ENCODE results near the gene EFS.

The EFS gene

GRCh38 chr14:23365036-23365731 lies at the start of gene EFS:
TSS of gene EFS (minus strand) at chr14:23365172. CDS start at chr14:23365025, 147 bp downstream.
- H3K27me3 ChIP-seq (ENCODE audit: control insufficient read depth, insufficient read depth, low read length), result no peaks in the 10 kb centered on the region
- H3K4me3 ChIP-seq (ENCODE audit: low read length), result peak within 1 kb of the TSS; percentile 76
- peaks cover 2% of the 10 kb centered on the region for H3K36me3 ChIP-seq (ENCODE audit: control insufficient read depth, low read depth, low read length)
- peak within 1 kb of the TSS; percentile 70 for H3K27ac ChIP-seq (ENCODE audit: low read length)
- no peaks in the 10 kb centered on the region for H3K9me3 ChIP-seq (ENCODE audit: control insufficient read depth, low read depth, low read length)
- peak within 1 kb of the TSS; percentile 82 for H3K9ac ChIP-seq (ENCODE audit: low read length)
- H3K4me1 ChIP-seq (ENCODE audit: control insufficient read depth, low read depth, low read length), result peaks cover 20% of the 10 kb centered on the region

- H3K9ac ChIP-seq (ENCODE audit: low read length), result no peak overlapping the region
- H3K27me3 ChIP-seq (ENCODE audit: control insufficient read depth, insufficient read depth, low read length), result no peaks in the 10 kb centered on the region
- no peak overlapping the region for H3K27ac ChIP-seq (ENCODE audit: low read length)
- no peak overlapping the region for H3K4me3 ChIP-seq (ENCODE audit: low read length)
- H3K36me3 ChIP-seq (ENCODE audit: control insufficient read depth, low read depth, low read length), result no peaks in the 10 kb centered on the region
- H3K4me1 ChIP-seq (ENCODE audit: control insufficient read depth, low read depth, low read length), result no peaks in the 10 kb centered on the region
- H3K9me3 ChIP-seq (ENCODE audit: control insufficient read depth, low read depth, low read length), result no peaks in the 10 kb centered on the region
These were observed 49.3 kb upstream of the EFS start for GRCh38 chr14:23414254-23414653.

GRCh38 chr14:23413681-23414080 lies 48.7 kb upstream of the EFS start:
- H3K9ac ChIP-seq (ENCODE audit: low read length), result no peak overlapping the region
- no peak overlapping the region for H3K4me3 ChIP-seq (ENCODE audit: low read length)
- no peaks in the 10 kb centered on the region for H3K27me3 ChIP-seq (ENCODE audit: control insufficient read depth, insufficient read depth, low read length)
- no peaks in the 10 kb centered on the region for H3K36me3 ChIP-seq (ENCODE audit: control insufficient read depth, low read depth, low read length)
- no peaks in the 10 kb centered on the region for H3K9me3 ChIP-seq (ENCODE audit: control insufficient read depth, low read depth, low read length)
- no peak overlapping the region for H3K27ac ChIP-seq (ENCODE audit: low read length)
- no peaks in the 10 kb centered on the region for H3K4me1 ChIP-seq (ENCODE audit: control insufficient read depth, low read depth, low read length)

- no peaks in the 10 kb centered on the region for H3K36me3 ChIP-seq (ENCODE audit: control insufficient read depth, low read depth, low read length)
- no peak overlapping the region for H3K27ac ChIP-seq (ENCODE audit: low read length)
- H3K9ac ChIP-seq (ENCODE audit: low read length), result no peak overlapping the region
- no peaks in the 10 kb centered on the region for H3K9me3 ChIP-seq (ENCODE audit: control insufficient read depth, low read depth, low read length)
- H3K4me1 ChIP-seq (ENCODE audit: control insufficient read depth, low read depth, low read length), result no peaks in the 10 kb centered on the region
- H3K27me3 ChIP-seq (ENCODE audit: control insufficient read depth, insufficient read depth, low read length), result no peaks in the 10 kb centered on the region
- no peak overlapping the region for H3K4me3 ChIP-seq (ENCODE audit: low read length)
These were observed 46.9 kb upstream of the EFS start for GRCh38 chr14:23411563-23412525.

- H3K27me3 ChIP-seq (ENCODE audit: control insufficient read depth, insufficient read depth, low read length), result no peaks in the 10 kb centered on the region
- no peak overlapping the region for H3K9ac ChIP-seq (ENCODE audit: low read length)
- no peaks in the 10 kb centered on the region for H3K9me3 ChIP-seq (ENCODE audit: control insufficient read depth, low read depth, low read length)
- H3K36me3 ChIP-seq (ENCODE audit: control insufficient read depth, low read depth, low read length), result no peaks in the 10 kb centered on the region
- no peak overlapping the region for H3K4me3 ChIP-seq (ENCODE audit: low read length)
- H3K27ac ChIP-seq (ENCODE audit: low read length), result no peak overlapping the region
- H3K4me1 ChIP-seq (ENCODE audit: control insufficient read depth, low read depth, low read length), result no peaks in the 10 kb centered on the region
These were observed 45.1 kb upstream of the EFS start for GRCh38 chr14:23409966-23410635.

GRCh38 chr14:23409475-23409874 lies 44.5 kb upstream of the EFS start:
- no peaks in the 10 kb centered on the region for H3K9me3 ChIP-seq (ENCODE audit: control insufficient read depth, low read depth, low read length)
- no peaks in the 10 kb centered on the region for H3K4me1 ChIP-seq (ENCODE audit: control insufficient read depth, low read depth, low read length)
- H3K9ac ChIP-seq (ENCODE audit: low read length), result no peak overlapping the region
- no peak overlapping the region for H3K27ac ChIP-seq (ENCODE audit: low read length)
- no peaks in the 10 kb centered on the region for H3K27me3 ChIP-seq (ENCODE audit: control insufficient read depth, insufficient read depth, low read length)
- no peak overlapping the region for H3K4me3 ChIP-seq (ENCODE audit: low read length)
- H3K36me3 ChIP-seq (ENCODE audit: control insufficient read depth, low read depth, low read length), result no peaks in the 10 kb centered on the region

- H3K4me3 ChIP-seq (ENCODE audit: low read length), result no peak overlapping the region
- H3K27ac ChIP-seq (ENCODE audit: low read length), result no peak overlapping the region
- H3K9me3 ChIP-seq (ENCODE audit: control insufficient read depth, low read depth, low read length), result no peaks in the 10 kb centered on the region
- H3K4me1 ChIP-seq (ENCODE audit: control insufficient read depth, low read depth, low read length), result no peaks in the 10 kb centered on the region
- no peaks in the 10 kb centered on the region for H3K27me3 ChIP-seq (ENCODE audit: control insufficient read depth, insufficient read depth, low read length)
- no peak overlapping the region for H3K9ac ChIP-seq (ENCODE audit: low read length)
- H3K36me3 ChIP-seq (ENCODE audit: control insufficient read depth, low read depth, low read length), result no peaks in the 10 kb centered on the region
These were observed 43.3 kb upstream of the EFS start for GRCh38 chr14:23408307-23408630.

- Histone ChIP-seq H3K4me3 (ENCODE audit: low read length) (no peak within 1 kb of the TSS), H3K4me1 (ENCODE audit: control insufficient read depth, low read depth, low read length) (no peaks in the 10 kb centered on the region), H3K9me3 (ENCODE audit: control insufficient read depth, low read depth, low read length) (no peaks in the 10 kb centered on the region), H3K9ac (ENCODE audit: low read length) (no peak within 1 kb of the TSS), H3K27me3 (ENCODE audit: control insufficient read depth, insufficient read depth, low read length) (no peaks in the 10 kb centered on the region), H3K36me3 (ENCODE audit: control insufficient read depth, low read depth, low read length) (no peaks in the 10 kb centered on the region), H3K27ac (ENCODE audit: low read length) (no peak within 1 kb of the TSS)
These were observed 42.7 kb upstream of the EFS start, which contains the start of gene MYH6 for GRCh38 chr14:23407516-23408306. TSS of gene MYH6 (minus strand) at chr14:23408273. CDS start at chr14:23407223, 1,050 bp downstream.

GRCh38 chr14:23406725-23407355 lies 41.9 kb upstream of the EFS start:
- H3K9me3 ChIP-seq (ENCODE audit: control insufficient read depth, low read depth, low read length), result no peaks in the 10 kb centered on the region
- H3K9ac ChIP-seq (ENCODE audit: low read length), result no peak overlapping the region
- no peaks in the 10 kb centered on the region for H3K36me3 ChIP-seq (ENCODE audit: control insufficient read depth, low read depth, low read length)
- H3K4me3 ChIP-seq (ENCODE audit: low read length), result no peak overlapping the region
- no peak overlapping the region for H3K27ac ChIP-seq (ENCODE audit: low read length)
- no peaks in the 10 kb centered on the region for H3K27me3 ChIP-seq (ENCODE audit: control insufficient read depth, insufficient read depth, low read length)
- H3K4me1 ChIP-seq (ENCODE audit: control insufficient read depth, low read depth, low read length), result no peaks in the 10 kb centered on the region

- Histone ChIP-seq H3K27ac (ENCODE audit: low read length) (no peak overlapping the region), H3K27me3 (ENCODE audit: control insufficient read depth, insufficient read depth, low read length) (no peaks in the 10 kb centered on the region), H3K9me3 (ENCODE audit: control insufficient read depth, low read depth, low read length) (no peaks in the 10 kb centered on the region), H3K9ac (ENCODE audit: low read length) (no peak overlapping the region), H3K36me3 (ENCODE audit: control insufficient read depth, low read depth, low read length) (no peaks in the 10 kb centered on the region), H3K4me1 (ENCODE audit: control insufficient read depth, low read depth, low read length) (no peaks in the 10 kb centered on the region), H3K4me3 (ENCODE audit: low read length) (no peak overlapping the region)
These were observed 41.3 kb upstream of the EFS start for GRCh38 chr14:23406244-23406643.

Measured in iPS-18a (cell line).